Measurements from ENCODE around the gene VAV3. TPM values are rescaled to one million over a fixed set of nuclear protein-coding genes. Genes with fewer than 3 reads are reported as not detected.
"Not testable (repeated sequence)": the region's sequence is repeated elsewhere in the genome, so short reads cannot be mapped to it uniquely, and the experiment has no call there.

Gene VAV3
- total RNA-seq, 1 donor from 2014 or later: 0.12 TPM

DNA sequence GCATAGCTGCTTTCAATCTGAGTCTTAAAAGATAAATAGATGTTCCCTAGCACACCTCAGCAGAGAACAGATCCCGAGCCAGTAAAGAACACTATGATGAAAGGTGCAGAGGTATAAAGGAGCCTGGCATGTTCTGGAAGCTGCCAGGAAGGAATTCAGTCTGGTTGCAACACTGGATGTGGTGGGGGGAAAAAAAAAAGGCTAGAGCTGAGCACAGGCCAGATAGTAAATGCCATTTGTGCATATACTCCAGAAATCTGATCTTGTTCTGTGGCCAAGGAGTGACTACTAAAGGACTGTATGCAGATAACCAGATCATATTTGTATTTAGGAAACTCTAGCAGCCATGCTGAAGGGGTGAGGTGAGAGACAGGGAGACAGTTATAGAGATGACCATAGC, 240.3 kb downstream of the VAV3 start:
- H3K9me3 Mint-ChIP-seq (ENCODE audit: low read depth): no peaks in the 10 kb centered on the region
- no peak overlapping the region for H3K27ac Mint-ChIP-seq (ENCODE audit: unreplicated experiment)
- no peaks in the 10 kb centered on the region for H3K4me1 Mint-ChIP-seq (ENCODE audit: low read depth)
- TF ChIP-seq, protein P1, sequence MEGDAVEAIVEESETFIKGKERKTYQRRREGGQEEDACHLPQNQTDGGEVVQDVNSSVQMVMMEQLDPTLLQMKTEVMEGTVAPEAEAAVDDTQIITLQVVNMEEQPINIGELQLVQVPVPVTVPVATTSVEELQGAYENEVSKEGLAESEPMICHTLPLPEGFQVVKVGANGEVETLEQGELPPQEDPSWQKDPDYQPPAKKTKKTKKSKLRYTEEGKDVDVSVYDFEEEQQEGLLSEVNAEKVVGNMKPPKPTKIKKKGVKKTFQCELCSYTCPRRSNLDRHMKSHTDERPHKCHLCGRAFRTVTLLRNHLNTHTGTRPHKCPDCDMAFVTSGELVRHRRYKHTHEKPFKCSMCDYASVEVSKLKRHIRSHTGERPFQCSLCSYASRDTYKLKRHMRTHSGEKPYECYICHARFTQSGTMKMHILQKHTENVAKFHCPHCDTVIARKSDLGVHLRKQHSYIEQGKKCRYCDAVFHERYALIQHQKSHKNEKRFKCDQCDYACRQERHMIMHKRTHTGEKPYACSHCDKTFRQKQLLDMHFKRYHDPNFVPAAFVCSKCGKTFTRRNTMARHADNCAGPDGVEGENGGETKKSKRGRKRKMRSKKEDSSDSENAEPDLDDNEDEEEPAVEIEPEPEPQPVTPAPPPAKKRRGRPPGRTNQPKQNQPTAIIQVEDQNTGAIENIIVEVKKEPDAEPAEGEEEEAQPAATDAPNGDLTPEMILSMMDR (IDR thresholded peaks at IDR 0.05): no peak
- H3K36me3 Mint-ChIP-seq (ENCODE audit: low read depth): no peaks in the 10 kb centered on the region
- H3K4me3 Mint-ChIP-seq (ENCODE audit: unreplicated experiment): no peak overlapping the region
- no peaks in the 10 kb centered on the region for H3K27me3 Mint-ChIP-seq (ENCODE audit: low read depth)
- DNase-seq (ENCODE audit: low spot score): no peak

DNA sequence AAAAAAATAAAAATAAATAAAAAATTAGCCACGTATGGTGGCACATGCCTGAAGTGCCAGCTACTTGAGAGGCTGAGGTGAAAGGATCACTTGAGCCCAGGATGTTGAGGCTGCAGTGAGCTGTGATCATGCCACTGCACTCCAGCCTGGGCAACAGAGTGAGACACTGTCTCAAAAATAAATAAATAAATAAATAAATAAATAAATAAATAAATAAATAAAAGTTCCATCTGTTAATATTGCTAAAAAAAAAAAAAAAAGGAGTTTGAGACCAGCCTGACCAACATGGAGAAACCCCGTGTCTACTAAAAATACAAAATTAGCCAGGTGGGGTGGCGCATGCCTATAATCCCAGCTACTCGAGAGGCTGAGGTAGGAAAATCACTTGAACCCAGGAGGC, 244.8 kb downstream of the VAV3 start:
- not testable (repeated sequence) for DNase-seq (ENCODE audit: low spot score); H3K27ac Mint-ChIP-seq (ENCODE audit: unreplicated experiment)

DNA sequence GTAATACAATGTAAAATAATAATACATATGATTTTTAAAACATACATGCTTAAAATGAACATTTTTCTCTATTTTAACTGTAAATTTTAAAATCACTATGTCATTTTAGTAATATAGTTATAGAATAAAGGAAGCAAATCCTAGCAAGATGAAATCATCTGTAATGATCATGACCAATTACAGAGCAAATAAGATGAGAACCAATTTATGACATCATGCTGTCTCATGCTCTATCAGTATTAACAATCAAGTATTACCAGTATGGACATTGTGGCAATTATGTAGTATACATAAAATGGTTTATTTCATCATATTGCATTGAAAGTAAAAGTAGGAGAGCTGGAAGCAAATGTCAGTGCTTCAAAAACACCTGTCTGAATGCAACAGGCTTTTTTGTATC, 255.0 kb downstream of the VAV3 start:
- DNase-seq (ENCODE audit: low spot score): no peak
- no peak overlapping the region for H3K27ac Mint-ChIP-seq (ENCODE audit: unreplicated experiment)
- H3K4me3 Mint-ChIP-seq (ENCODE audit: unreplicated experiment): no peak overlapping the region
- no peaks in the 10 kb centered on the region for H3K4me1 Mint-ChIP-seq (ENCODE audit: low read depth)
- peaks cover 7% of the 10 kb centered on the region for H3K27me3 Mint-ChIP-seq (ENCODE audit: low read depth)
- no peaks in the 10 kb centered on the region for H3K36me3 Mint-ChIP-seq (ENCODE audit: low read depth)
- TF ChIP-seq, protein P1 (IDR thresholded peaks at IDR 0.05): no peak
- H3K9me3 Mint-ChIP-seq (ENCODE audit: low read depth): peaks cover 4% of the 10 kb centered on the region

More for the DNA sequence above, 244.8 kb downstream of the VAV3 start:
- not testable (repeated sequence) for H3K9me3 Mint-ChIP-seq (ENCODE audit: low read depth); H3K36me3 Mint-ChIP-seq (ENCODE audit: low read depth); H3K27me3 Mint-ChIP-seq (ENCODE audit: low read depth); H3K4me3 Mint-ChIP-seq (ENCODE audit: unreplicated experiment); H3K4me1 Mint-ChIP-seq (ENCODE audit: low read depth)

DNA sequence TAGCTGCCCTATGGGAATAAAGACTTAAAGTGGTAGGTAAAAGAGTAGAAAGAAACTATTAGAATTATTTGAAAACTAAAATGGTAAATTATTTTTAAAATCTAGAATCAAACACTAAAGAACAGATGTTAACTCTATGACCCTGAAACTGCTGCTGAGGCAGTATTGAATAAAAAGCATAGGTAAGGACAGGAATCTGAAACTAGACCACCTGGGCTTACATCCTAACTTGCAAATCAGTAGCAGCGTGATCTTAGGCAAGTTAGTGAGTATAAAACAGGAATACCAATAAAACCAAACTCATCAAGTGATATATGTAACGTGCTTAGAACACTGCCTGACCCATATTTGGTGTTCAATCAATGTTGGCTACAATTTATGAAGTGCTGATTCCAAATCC, 257.9 kb downstream of the VAV3 start:
- no peak for DNase-seq (ENCODE audit: low spot score)
- TF ChIP-seq, protein P1 (IDR thresholded peaks at IDR 0.05): no peak
- H3K4me1 Mint-ChIP-seq (ENCODE audit: low read depth): peaks cover 5% of the 10 kb centered on the region

DNA sequence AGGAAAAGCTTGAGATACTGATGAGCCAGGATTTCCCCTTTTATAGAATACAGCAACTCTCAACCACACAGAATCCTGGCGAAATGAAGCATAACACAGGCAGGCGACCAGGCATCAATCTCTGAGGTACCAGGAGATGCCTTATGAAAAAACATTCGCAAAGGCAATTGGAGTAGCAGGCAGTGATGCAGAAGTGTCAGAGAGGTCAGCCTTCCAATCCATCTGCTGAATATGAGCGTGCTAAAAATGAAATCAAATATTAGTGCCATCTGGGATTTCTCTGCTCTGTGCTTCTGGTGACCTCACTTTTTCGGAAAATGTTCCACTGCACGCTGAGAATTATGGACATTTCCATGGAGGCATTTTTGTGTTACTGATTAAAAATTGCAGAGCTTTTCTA, 258.8 kb downstream of the VAV3 start:
- TF ChIP-seq, protein P1 (IDR thresholded peaks at IDR 0.05): no peak
- Mint-ChIP-seq H3K9me3 (ENCODE audit: low read depth) (peaks cover 4% of the 10 kb centered on the region), H3K27me3 (ENCODE audit: low read depth) (peaks cover 9% of the 10 kb centered on the region), H3K36me3 (ENCODE audit: low read depth) (no peaks in the 10 kb centered on the region), H3K4me1 (ENCODE audit: low read depth) (peaks cover 5% of the 10 kb centered on the region), H3K4me3 (ENCODE audit: unreplicated experiment) (no peak overlapping the region), H3K27ac (ENCODE audit: unreplicated experiment) (no peak overlapping the region)
- DNase-seq (ENCODE audit: low spot score): no peak

More for the DNA sequence above, 257.9 kb downstream of the VAV3 start:
- Mint-ChIP-seq H3K27ac (ENCODE audit: unreplicated experiment) (no peak overlapping the region), H3K9me3 (ENCODE audit: low read depth) (peaks cover 4% of the 10 kb centered on the region), H3K4me3 (ENCODE audit: unreplicated experiment) (no peak overlapping the region), H3K36me3 (ENCODE audit: low read depth) (no peaks in the 10 kb centered on the region), H3K27me3 (ENCODE audit: low read depth) (peaks cover 7% of the 10 kb centered on the region)

DNA sequence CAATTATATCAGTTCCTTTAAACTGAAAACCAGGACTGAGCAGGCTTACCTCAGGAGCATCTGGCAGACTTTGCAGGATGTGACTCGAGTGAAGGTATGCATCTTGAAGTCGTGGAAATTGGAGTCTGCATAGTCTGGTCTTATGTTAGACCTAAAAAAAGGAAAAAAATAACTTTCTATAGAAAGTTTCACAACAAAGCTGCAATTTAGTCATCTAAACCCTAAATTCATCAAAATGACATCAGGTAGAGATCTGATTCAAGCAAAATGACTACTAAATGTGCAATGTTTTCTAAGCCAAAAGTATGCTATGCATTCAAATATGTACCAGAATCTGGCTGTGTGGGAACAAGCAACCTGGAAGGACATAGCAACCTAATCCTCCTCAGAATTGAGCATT, 260.1 kb downstream of the VAV3 start:
- DNase-seq (ENCODE audit: low spot score): no peak
- H3K27ac Mint-ChIP-seq (ENCODE audit: unreplicated experiment): no peak overlapping the region
- H3K4me3 Mint-ChIP-seq (ENCODE audit: unreplicated experiment): no peak overlapping the region
- no peaks in the 10 kb centered on the region for H3K36me3 Mint-ChIP-seq (ENCODE audit: low read depth)
- H3K27me3 Mint-ChIP-seq (ENCODE audit: low read depth): peaks cover 9% of the 10 kb centered on the region
- H3K9me3 Mint-ChIP-seq (ENCODE audit: low read depth): no peaks in the 10 kb centered on the region
- peaks cover 5% of the 10 kb centered on the region for H3K4me1 Mint-ChIP-seq (ENCODE audit: low read depth)
- TF ChIP-seq, protein P1 (IDR thresholded peaks at IDR 0.05): no peak
